ENCODE data around the gene CENPN.

Gene CENPN, protein sequence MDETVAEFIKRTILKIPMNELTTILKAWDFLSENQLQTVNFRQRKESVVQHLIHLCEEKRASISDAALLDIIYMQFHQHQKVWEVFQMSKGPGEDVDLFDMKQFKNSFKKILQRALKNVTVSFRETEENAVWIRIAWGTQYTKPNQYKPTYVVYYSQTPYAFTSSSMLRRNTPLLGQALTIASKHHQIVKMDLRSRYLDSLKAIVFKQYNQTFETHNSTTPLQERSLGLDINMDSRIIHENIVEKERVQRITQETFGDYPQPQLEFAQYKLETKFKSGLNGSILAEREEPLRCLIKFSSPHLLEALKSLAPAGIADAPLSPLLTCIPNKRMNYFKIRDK

DNA sequence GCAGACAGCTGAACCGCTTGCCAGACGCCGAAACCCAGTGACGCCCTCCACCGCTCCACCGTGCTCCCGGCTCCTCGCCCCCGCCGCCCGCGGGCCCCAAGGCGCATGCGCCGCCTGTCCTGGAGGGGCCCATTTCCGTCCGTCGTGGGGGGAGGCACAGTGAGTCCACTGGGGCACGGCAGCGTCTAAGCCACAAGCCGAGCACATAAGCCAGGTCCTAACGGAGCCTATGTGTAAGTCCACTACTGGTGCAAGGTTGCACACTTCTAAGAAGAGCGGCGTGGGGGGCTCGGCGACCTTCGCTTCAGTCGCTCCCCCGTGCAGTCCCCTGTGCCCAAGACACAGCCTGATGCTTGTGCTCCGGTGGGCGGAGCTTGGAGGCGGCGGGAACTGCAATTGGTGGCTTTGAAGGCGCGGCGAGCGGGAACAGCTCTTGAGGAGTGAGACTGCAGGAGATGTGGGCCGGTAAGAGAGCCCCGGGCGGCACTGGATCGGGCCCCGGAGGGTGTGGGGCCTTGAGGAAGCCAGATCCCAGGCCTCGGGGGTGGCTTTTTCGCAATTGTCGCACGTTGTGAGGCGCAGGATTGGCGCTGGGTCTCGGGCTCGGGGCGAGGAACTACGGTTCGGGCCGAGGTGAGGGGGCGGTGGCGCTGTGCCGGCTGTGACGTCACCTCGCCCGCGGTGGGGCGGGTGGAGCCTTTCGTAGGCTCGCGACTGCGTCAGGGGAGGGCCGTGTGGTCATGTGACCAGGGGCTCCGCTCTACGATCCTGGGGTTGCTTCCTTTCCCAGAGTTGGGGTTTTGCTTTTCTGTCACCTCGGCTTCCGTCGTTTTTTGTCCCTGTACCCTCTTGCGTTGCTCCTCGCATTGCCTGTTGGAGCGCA is at the start of gene CENPN, which contains the start of gene CMC2:
CENPN (plus strand) TSS at position 402 of the 883 bp plus-strand sequence. CDS start 4,726 bp downstream, outside the sequence.
CMC2 (minus strand) TSS at position 73 of the 883 bp plus-strand sequence. CDS start 9,491 bp downstream, outside the sequence.
- peak; percentile 96 for DNase-seq (ENCODE audit: low spot score)

DNA sequence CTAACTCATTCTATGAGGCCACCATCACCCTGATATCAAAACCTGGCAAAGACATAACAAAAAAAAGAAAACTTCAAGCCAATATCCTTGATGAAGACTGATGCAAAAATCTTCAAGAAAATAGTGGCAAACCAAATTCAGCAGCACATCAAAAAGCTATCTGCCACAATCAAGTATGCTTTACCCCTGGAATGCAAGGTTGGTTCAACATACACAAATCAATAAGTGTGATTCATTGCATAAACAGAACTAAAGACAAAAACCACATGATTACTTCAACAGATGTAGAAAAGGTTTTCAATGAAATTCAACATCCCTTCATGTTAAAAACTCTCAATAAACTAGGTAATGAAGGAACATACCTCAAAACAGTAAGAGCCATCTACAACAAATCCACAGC is 48.7 kb upstream of the CENPN start:
- DNase-seq (ENCODE audit: low spot score): no peak

DNA sequence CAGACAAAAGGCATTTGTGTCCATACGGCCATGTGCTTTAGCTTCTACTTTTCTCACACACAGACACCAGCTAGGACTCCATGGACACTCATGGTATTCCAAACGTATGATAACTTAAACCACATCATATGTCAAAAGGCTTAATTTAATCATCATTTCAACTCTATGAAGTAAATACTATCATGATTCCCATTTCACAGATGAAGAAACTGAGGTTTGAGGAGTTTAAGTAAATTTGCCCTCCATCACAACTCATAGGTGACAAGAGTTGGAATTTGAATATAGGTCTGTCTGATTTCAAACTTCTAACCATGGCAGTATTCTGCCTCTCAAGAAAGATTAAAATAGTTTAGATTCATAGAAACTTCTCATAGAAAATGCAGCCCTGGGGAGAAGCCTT is 44.1 kb upstream of the CENPN start:
- DNase-seq (ENCODE audit: low spot score): no peak

DNA sequence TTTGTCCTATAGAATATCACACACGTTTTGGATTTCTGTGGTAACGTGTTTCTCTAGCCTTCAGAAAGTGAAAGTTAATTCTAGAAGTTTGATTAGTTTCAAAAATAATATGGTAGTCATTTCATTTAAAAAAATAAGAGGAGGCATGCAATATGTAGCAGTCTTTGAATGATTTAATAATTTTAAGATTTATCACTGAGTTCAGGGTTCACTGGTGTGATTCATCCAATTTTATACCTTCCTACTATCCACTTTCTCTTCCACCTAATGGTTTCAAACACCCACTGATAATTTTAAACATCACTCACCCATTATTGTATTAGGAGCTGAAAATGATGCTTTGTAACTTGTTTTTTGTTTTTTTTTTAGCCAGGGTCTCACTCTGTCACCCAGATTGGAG is 42.7 kb upstream of the CENPN start:
- DNase-seq (ENCODE audit: low spot score): no peak

DNA sequence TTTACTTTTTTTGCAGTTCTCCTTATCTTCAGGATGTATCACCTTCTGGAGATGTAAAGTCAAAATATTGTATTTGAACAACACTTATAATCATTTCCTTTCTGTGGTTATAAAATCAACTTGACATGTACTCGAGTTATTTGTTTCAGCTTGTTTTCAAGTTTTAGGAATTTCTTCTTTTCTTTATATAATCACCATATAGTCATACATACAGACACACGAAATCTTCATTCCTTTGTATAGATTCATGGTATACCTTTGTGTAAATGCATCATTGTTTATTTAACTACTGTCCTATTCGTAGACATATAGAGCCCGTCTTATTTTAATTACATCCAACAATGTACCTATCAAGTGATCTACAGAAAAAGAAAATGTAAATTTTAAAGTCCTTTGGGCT is 40.4 kb upstream of the CENPN start:
- DNase-seq (ENCODE audit: low spot score): no peak

DNA sequence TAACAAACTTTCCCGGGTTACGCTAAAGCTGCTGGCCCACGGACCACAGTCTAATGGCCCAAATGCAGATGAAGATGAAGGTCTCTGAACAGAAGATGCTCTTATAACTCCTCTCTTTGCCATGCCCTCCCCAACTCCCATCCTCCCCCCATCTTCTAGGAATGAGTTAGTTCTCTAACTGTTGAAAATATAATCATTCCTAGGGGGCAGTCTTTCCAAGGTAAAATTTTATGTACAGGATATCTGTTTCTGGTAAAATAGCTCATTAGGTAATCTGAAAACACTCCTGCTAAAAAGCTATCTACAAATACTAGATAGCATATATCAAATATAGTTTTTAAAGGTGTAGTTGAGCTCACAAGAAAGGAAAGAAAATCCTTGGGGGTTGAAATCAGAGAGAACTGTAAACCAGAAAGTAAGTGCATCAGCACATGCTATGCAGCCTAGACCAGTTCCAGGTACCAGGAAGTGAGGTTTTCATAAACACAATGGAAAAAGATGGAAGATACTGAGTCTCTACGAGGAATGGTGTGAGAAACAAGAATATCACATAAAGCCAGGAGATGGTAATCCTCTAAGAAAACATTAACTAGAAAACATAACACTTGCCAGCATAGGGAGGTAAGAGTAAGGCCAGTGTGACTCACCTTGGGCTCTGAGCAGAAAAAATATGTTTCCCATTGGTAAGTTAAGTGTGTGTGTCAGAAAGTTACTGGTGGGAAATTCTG is 38.5 kb upstream of the CENPN start:
- DNase-seq (ENCODE audit: low spot score): peak; percentile 54

DNA sequence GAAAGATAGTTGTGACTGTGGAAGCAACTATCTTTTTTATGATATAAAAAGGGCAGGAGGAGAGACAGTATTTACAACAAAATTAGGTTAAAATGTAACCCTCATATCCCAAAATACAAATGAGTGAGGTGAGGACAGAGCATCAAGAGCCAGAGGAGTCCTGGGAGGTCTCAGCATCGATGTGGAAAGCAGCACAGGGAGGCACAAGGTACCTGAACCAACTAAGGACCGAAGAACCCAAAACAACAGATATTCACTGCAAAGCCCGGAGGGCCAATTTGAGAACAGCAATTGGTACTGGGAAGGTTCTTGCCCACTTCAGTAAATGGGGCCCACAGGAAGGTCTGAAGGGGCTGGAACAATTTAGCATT is 37.9 kb upstream of the CENPN start:
- no peak for DNase-seq (ENCODE audit: low spot score)

DNA sequence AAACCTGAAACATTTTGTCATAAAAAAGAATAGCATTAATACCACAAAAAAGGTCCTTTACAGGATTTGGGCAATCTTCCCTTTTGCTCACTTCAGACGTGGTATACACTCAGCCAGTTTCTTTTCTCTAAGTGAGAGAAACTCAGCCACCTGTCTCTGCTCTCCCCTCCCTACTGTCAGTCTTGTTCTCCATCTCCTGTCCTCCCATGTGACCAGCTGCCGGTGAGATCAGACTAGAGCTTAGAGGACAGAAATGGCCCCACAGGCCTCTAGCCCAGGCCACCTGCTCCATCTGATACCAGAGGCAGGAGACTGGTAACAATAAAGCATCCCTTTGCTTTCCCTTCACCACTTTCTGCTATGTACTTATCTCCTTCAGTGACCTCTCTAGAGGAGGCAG is 35.2 kb upstream of the CENPN start:
- no peak for DNase-seq (ENCODE audit: low spot score)

DNA sequence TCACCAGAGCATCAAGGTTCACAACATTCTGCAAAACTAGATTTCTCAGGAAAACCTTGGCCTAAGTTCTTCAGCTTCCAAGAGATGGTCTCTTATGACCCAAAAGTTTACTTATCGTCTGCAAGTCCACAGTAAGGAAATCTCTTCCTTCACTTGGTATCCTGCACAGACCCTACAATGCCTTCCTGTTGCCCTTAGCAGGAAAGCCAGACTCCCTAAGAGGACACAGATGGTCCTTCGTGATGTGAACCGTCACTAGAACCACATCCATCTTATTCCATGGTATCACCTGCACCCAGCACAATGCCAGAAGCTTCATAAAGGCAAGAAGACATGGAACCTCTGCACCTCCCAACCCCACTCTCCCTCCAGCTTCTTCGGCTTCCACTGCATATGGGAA is 34.4 kb upstream of the CENPN start:
- DNase-seq (ENCODE audit: low spot score): no peak

DNA sequence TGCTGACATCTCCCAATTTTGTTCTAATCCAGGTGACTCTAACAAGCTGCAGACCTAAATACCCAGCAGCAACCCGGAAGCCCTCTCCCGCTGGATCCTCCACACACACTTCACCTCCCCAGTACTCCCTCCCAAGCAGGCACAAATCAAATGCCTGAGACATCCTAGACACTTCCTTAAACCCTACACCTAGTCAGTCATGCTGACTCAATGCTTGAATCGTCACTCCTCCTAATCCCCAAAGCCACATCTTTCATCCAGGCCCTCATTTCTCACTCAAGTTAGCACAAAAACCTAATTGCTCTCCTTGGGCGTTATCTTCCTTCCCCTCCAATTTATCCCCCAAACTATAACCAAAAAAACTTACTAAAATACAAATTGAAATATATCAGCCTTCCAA is 33.0 kb upstream of the CENPN start:
- no peak for DNase-seq (ENCODE audit: low spot score)

DNA sequence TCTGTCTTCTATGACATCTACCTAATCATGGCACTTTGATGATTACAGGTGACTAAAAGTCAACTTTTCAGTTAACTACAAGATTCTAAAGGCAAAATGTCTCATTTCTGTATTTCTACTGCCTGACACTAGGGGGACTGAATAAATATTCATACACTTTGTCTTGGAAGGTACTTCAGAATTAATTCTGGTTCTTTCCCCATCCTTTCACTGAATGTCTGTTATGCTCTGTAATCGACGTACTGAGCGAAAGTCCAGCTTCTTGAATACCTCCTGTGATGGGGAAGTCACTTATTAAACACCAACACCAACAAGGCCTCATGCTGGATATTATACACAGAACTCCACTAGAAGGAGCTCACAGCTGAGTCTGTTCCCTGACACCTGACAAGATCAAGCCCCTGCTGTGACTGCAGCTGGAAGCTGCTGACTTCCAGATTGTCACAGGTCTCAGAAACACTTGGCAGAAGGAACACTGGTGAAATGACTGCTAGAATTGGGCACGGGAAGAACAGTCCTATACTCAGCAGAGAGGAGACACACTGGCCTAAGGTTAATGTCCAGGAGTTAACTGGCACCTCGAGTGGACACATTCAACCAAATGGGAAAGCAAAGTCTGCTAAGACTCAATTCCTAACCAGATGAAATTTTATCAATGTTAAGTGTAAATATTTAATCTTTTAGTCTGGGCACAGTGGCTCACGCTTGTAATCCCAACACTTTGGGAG is 32.2 kb upstream of the CENPN start:
- no peak for DNase-seq (ENCODE audit: low spot score)

DNA sequence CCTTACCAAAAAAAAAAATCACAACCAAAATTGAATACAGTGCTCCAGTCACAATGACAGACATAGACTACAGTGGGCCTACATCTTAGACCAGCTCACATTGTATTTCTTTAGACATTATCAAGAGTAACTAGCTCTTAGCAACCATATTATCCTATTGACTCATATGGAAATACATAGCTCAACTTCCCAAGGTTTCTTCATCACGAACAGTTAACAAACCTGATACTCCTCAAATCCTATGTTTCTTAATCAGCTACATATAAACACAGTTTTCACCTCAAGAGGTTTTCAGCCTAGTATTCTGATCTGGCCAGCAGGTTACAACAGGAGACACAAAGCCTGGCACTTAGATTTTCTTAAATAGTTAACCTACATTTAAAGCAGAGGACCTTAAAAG is 30.1 kb upstream of the CENPN start:
- DNase-seq (ENCODE audit: low spot score): no peak

DNA sequence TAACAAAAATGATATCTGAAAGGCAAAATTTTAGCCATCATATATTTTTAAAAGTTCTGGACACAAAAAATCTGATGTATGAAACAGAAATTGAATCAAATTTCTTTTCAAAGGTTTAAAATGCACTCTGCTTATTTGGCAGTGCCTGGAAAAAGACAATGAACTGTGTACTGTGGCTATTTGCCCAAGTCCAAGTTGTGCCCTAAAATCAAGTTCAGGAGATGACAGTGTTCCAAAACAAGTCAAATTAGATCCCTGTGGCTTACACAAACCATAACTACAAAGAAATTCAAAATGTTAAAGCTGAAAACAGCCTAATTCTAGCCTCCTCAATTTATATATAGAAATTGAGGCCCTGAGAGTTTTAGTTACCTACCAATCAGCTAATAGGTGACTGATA is 25.9 kb upstream of the CENPN start:
- no peak for DNase-seq (ENCODE audit: low spot score)

DNA sequence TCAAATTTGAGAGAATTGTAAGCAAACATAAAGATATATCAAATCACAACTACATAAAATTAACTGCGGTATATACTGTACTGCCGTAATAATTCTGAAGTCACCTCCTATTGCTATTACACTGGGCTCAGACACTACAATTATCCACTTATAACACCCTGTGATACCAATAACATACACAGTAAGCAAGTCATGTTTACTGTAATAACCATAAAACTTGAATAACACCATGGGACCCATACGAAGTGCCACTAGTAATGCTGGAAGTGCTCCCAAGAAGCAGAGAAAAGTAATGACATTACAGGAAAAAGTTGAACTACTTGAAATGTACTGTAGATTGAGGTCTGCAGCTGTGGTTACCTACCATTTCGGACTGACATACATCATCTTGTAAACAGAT is 24.4 kb upstream of the CENPN start:
- no peak for DNase-seq (ENCODE audit: low spot score)

DNA sequence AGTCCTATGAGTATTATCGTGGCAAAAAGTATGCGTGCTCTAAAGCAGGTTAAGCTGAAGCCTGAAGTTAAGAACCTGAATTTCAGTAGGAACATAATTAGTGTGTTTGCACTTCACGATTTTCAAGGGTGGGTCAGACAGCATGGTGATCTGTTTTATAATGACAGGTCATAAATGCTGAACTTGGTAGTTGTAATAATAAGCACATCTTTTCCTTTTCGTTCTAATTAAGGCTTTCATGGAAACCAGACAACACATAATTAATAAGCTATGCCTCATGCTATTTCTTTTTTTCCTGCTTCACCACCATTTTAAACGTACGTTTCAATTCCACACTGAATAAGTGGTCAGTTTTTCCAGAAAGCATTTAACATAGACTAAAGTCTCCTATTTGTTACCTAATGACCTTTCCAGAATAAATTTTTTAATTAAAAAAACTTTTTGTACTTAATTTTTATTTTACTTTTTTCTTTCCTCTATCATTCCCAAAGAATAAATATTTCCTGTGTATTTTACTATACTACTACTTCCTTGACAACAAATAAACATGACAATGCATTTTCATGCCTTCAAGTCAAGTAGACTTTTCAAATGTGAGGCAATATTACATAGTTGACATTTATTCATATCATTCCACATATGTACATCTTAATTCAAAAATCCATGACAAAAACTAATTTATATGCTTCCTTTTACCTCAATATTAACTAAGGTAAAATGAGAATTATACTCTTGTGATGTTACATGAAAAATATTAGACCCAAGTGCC is 22.7 kb upstream of the CENPN start:
- DNase-seq (ENCODE audit: low spot score): no peak

DNA sequence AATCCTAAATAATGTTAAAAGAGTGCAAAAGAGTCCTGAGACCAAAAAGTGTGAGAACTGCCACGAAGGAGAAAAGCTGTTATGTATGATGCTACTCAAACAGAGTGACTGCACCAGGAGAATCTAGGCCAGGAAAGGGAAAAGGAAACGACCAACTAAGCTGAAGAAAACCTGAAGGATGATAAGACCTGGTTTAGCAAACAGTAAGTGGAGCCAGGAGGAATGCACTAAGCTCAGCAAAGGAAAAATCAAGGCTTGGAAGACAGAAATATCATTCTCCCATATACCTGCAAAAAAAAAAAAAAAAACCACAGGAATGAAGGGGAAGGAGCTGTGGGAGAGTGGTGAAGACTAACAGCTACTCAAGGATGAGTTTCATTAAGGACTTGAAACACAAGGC is 21.4 kb upstream of the CENPN start:
- no peak for DNase-seq (ENCODE audit: low spot score)

DNA sequence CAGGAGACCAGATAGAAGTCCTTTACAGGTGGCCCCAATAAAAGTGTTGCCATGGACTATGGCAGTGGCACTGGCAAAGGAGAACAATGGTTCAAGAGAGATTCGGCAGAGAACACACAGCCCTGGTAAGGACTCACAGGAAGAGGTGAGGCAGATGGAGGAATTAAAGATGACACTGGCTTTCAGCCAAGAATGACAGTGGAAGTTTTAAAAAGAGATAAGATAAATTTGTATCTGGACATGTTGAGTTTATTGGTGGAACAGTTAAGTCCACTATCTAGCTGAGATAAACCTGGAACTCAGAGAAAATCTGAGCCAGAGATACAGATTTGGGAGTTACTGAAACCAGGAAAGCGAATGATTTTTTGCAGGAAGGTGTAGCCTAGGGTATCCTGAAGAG is 20.5 kb upstream of the CENPN start:
- DNase-seq (ENCODE audit: low spot score): no peak

DNA sequence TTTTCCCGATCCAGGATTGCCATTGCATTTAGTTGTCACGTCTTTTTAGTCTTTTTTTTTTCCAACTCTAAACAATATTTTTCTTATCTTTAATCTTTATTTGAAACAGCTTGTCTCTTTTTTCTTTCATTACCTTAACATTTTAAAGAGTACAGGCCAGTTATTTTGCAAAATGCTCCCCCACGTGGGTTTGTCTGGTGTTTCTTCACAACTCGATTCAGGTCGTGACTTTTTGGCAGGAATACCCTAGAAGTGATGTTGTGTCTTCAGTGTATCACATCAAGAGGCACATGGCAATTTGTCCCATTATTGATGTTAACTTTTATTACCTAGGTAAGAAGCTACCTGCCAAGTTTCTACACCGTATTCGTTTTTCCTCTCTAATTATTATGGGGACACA is 18.3 kb upstream of the CENPN start:
- no peak for DNase-seq (ENCODE audit: low spot score)

DNA sequence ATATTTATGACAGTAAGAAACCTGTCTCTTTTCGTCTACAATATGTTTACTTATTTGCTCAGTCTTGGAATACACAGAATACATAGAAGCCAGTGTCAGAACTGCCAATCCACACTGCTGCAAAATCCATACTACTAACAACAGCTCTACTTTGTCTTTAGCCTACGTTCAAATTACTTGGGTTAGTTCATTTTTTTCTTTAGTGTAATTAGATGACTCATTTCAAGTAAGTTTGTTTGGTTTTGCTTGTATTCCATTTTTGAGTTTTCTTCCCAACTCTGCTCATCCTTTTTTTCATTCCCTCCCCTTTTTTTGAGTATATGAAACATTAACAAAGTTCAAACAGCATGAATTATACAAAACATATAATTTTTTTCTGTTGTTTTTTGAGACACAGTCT is 17.2 kb upstream of the CENPN start:
- no peak for DNase-seq (ENCODE audit: low spot score)

DNA sequence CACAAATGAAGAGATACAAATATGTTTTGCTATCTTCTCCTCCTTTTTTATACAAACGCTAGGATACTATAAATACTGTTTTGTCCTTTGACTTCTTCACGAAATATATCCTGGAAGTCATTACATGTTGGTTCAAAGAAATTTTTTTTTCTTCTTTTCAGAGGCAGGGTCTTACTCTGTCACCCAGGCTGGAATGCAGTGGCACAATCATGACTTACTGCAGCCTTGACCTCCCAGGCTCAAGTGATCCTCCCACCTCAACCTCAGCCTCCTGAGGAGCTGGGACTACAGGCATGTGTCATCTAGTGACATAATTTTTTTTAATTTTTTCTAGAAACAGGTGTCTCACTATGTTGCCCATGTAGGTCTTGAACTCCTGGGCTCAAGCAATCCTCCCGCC is 16.4 kb upstream of the CENPN start:
- DNase-seq (ENCODE audit: low spot score): no peak

DNA sequence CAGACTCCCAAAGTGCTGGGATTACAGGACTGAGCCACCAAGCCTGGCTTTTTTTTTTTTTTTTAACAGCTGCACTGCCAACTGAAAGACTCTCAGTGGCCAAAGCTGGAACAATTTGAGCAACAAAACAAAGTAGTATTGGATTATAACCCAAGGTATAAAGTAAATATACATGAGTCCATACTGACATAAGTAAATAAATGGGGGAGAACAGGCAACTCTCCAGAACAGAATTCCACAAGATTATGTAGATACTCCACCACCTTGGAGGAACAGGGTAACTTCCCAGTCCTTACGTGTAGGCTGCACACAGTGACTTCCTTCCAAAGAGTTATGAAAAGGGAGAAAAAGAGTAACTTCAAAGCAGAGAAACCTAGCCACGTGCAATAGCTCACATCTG is 16.0 kb upstream of the CENPN start:
- no peak for DNase-seq (ENCODE audit: low spot score)

Data from LoVo (cell line).